Right renal cortex interstitium (tissue), 3 donors: ENCODE measurements around the gene DDX49. TPM values are rescaled to one million over a fixed set of nuclear protein-coding genes. Genes with fewer than 3 reads are reported as not detected.

Experiments used
- DNase-seq, 3 donors: peaks; one replicate each; pipeline ENCODE4 v3.0.0-alpha.2; 2013; ENCODE audit warnings: low read depth in 3 of 3, low spot score in 2 of 3
- polyA plus RNA-seq, 3 donors: library from polyadenylated mRNA; unstranded; fragments of 120-200 nt; gene quantifications; one replicate each; pipeline ENCODE4 v1.2.1, GENCODE V29; 2013; ENCODE audit not compliant: insufficient read length in 3 of 3

The DDX49 gene
- 10 to 100 TPM; 47.8 to 51.2 (median 48.2) TPM for polyA plus RNA-seq

- peak; percentile 99 for DNase-seq
Measured at GRCh38 chr19:18919086-18919899, at the start of gene DDX49, which contains the start of gene COPE. TSS of gene DDX49 (plus strand) at chr19:18919715. CDS start at chr19:18919742, 27 bp downstream. TSS of gene COPE (minus strand) at chr19:18919387. CDS start at chr19:18919348, 39 bp downstream.

- DNase-seq, result no peak
Measured at GRCh38 chr19:18869781-18870530, 49.6 kb upstream of the DDX49 start.

DNA sequence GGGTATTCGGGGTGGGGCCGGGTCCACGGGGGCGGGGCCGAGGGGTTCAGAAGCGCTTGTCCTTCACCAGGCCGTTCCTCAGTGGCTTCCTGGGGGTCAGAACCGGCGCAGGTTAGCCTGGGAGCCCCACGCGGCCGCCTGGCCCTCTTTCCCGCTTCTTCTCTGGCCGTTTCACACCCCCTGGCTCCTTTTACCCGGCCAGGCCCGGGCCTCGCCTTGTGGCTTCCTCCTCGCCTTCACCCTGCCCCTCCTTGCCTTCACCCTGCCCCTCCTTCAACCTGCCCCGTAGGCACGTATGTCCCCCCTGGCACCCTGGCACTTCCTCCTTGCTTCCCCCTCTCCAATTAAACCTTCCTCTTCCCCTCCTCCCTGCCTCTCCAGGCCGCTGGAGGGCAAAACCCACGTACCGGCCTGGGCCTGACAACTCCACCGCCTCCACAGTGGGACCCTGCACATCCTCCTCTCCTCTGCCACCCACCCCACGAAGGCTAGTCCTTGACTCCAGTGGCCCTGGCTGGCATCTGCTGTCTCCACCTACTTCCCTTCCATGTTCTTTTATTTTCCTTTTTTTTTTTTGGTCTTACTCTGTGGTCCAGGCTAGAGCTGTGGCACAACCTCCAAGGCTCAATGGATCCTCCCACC, 48.9 kb upstream of the DDX49 start:
- no peak for DNase-seq

DNA sequence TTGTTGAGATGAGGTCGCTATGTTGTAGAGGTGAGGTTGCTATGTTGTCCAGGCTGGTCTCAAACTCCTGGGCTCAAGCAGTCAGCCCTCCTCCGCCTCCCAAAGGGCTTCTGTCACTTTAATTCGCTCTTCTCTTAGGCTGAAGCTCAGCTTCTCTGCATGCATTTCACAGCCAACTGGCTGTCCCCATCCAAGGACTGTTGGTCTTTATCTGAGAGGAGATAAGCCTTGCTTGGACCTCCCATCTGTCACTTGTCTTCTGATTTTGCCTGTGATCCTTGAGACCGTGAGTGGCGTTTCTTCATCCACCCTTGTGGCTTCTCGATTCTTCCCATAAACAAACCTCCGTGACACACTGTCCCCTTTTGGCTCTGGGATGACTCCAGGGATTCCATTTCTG, 48.0 kb upstream of the DDX49 start:
- no peak for DNase-seq

DNA sequence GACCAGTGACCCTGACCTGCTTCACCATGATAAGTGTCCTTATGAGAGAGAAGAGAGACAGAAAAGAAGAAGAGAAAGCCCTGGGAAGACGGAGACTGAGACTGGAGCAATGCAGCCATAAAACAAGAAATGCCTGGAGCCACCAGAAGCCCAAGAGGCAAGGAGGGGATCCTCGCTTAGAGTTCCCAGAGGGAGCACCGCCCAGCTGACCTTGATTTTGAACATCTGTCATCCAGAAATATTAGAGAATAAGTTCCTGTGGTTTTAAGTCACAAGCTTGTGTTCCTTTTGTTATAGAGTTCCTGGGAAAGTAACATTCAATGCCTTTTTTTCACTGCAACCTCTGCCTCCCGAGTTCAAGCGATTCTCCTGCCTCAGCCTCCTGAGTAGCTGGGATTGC, 43.8 kb upstream of the DDX49 start:
- DNase-seq, result no peak

GRCh38 chr19:18876865-18877264, 42.6 kb upstream of the DDX49 start:
- no peak for DNase-seq

DNA sequence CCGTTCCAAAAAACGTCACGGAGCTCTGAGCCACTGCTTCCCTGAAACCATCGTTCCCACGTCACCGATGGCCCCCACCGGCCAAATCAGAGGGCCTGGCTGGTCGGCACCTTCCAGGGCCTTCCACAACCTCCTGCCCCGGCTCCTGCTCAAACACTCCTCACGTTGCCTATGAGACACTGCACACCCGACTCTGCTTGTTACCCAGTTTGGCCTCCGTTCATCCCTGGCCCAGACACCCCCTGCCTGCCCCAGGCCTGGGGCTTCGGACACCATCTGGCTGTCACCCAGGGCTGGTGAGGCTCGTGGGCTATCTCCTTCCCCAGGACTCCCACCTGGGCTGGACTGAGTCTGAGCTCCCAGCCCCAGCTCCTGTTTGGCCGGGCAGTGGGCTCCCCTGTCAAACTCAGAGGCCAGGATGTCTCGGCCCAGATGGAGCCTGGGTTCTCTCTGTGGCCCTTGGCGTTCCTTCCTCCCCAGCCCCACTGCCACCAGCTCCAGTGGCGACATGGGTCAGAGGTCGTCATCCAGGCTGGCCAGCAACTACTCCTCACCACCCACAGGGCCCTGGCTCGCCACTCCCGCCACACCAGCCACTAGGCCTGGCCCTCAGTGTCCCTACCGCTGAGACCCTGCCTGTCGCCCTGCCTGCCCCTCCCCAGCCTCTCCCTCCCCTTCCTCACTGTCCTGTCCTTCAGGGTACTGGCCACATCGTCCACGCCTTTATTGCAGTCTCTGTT, 41.3 kb upstream of the DDX49 start:
- no peak for DNase-seq

- DNase-seq, result no peak
Measured at GRCh38 chr19:18878858-18879578, 40.5 kb upstream of the DDX49 start.

DNA sequence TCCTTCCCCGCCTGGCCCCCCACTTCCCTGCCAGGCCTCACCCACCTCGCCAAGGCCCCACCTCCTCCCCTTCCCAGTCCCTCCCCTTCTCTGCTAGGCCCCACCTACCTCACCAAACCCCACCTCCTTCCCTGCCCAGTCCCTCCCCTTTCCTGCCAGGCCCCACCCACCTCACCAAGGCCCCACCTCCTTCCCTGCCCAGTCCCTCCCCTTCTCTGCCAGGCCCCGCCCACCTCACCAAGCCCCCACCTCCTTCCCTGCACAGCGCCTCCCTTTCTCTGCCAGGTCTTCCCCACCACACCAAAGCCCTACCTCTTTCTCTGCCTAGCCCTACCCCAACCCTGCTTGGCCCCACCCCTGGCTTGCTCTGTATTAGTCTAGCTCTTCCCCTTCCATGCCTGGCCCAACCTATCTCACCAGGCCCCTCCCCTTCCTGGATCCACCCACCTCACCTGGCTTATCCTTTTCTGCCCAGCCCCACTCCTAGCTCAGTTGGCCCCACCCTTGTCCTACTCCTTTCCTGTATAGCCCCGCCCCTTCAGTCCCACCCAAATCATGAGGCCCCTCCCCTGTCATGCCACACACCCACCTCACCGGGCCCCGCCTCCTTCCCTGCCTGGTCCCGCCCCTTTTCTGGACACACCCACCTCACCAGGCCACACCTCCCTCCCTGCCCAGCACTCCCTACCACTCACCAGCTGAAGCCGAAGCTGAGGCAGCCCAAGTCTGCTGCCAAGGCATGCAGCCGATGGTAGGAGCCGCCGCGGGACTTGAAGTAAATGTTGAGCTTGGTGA, 39.7 kb upstream of the DDX49 start:
- no peak for DNase-seq

DNA sequence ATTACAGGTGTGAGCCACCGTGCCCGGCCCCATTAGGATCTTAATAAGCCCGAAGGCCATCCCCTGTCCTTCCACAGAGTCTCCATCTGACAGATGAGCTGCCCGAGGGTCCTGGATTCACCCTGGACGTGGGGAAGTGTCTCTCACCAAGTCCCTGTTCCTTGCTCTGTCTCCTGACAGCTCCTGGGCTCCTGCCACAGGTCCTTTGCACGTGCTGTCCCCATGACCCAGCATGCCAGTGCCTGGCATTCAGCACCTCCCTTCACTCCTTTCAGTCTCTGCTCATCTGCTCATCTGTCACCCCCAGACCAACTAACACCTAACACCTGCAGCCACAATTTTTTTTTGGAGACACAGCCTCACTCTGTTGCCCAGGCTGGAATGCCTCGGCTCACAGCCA, 38.0 kb upstream of the DDX49 start:
- no peak for DNase-seq

DNA sequence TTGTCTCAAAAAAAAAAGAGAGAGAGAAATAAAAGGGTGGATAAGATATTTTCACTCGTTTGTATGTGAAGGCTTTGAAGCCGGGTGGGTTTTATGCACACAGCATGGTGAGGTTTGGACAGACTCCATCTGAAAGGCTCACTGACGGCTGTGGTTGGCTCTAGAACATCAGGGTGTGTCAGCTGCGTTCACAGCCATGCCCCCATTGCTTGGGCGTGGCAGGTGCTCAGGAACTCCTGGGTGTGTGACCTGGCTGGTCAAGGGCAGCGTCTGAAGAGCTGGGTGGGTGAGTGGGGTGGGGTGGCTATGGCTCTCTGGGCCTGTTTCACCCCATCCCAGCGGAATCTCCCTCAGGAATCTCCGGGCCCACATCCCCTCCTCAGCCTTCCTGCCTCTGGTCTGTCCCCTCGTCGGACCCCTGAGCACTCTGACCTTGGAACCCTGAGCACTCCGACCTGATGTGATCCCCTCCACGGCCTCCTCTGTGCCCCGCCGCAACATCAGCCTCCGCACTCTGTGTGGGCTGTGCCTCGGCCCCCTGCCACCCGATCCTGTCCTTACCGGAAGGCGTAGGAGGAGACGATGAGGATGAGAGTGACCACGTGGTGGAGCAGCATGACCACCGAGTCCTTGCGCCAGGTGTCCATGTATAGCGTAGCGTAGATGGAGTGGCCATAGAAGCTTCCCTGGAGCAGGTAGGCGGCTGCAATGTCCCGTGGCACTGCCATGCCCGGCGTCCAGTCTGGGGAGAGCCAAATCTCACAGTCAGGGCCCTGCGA, 35.8 kb upstream of the DDX49 start:
- no peak for DNase-seq

DNA sequence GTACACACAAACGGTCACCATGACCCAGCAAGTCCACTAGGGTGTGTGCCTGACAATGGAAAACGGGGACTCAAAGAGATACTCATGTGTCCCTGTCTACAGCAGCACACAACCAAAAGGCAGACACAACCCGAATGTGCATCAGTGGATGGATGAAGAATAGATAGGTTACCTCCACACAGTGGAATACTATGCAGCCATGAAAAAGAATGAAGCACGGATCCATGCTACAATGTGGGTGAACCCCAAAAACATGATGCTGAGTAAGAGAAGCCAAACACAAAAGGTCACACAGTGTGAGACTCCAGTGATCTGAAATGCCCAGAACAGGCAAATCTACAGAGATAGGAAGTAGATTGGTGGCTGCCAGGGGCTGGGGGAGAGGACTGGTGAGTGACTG, 32.5 kb upstream of the DDX49 start:
- DNase-seq, result no peak

GRCh38 chr19:18889949-18890745, 29.4 kb upstream of the DDX49 start:
- DNase-seq, result no peak

DNA sequence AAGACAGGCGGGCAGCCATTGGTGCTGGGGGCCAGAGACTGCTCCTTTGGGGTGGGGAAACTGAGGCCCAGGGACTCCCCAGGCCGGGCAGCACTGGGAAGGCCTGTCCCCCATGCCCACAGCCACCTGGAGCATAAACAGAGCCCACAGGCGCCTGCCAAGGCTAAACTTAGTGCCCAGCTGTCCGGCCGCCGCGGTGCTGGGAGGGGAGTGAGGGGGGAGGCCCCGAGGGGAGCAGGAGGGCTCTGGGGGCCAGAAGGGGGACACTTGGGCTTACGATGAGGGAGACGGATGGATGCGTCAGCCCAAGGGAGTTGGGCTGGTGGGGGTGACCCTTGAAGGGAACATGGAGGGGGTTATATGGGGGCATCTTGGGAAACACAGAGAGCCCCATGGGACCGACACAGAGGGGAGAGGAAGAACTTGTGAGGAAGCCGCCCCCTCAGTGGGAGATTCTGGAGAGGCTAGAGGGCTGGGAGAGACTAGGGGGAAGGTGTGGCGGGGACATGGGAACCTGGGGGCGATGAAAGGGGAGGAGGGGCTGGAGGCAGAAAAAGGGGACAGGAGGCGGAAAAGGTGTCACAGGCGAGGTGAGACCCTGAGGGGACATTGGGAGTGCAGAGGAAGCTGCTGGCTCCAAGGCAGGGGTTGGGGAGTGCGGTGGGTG, 25.8 kb upstream of the DDX49 start:
- DNase-seq, result no peak

GRCh38 chr19:18894254-18895037, 25.1 kb upstream of the DDX49 start:
- DNase-seq, result no peak
